ENCODE measurements around the gene GMEB2. TPM values are rescaled to one million over a fixed set of nuclear protein-coding genes. Genes with fewer than 3 reads are reported as not detected.

Gene GMEB2
- total and polyA plus RNA-seq, 10 of the 15 experiments (the other 5 are each of a cell fraction or from before 2014, with no cell fraction given) = 0.08 to 15.1 (median 6.9) TPM

DNA sequence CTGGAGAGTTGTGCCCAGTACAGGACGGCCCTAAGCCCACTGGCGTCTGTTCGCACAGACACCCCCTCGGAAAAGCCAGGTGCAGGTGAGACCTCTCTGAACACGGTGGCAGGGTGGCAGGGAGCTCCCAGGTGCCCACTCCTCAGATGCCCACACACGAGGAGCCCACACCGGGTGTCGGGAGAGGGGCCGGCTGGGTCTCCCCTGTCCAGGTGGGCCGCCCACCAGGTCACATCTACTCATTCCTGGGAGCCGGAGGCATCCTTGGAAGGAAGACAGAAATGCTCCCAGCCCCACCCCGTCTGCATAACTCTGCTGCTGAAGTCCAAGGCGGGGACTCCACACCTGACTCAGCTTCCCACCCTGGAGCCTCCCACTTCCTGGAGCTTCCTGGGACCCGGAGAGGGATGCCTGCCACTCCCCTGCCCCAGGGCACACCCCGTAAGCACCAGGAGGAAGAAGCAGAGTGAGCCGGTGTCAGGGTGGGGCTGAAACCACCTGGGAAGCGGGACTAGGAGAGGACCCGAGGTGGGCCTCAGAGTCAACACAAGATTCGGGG lies 81.9 kb downstream of the GMEB2 start:
- ChIA-PET CTCF (no interaction called here), SMC1A (ENCODE audit: uncharacterized antibody, unreplicated experiment) (no interaction called here), POLR2A (no interaction called here), RAD21 (ENCODE audit: unreplicated experiment) (interaction anchor here (1.6 kb wide), 1 partner anchor 7 kb away, joined by 4 read pairs; no protein-coding TSS in a partner anchor)
- Histone ChIP-seq H3K4me3 (no peak overlapping the region), H3K36me3 (ENCODE audit: control insufficient read depth in 2 of 2, insufficient read depth in 2 of 2, low read length in 1 of 2) (no peaks in the 10 kb centered on the region), H3K9me3 (replicated peaks; ENCODE audit: control insufficient read depth, insufficient read depth, low read length) (no peaks in the 10 kb centered on the region), H2AFZ (ENCODE audit: control insufficient read depth, low read depth, low read length) (no peak overlapping the region), H4K20me1 (ENCODE audit: control insufficient read depth, insufficient read depth) (no peaks in the 10 kb centered on the region), H3K4me1 (ENCODE audit: control insufficient read depth, insufficient read depth, low read length) (peaks cover 12% of the 10 kb centered on the region; the same call in 1 of the 2 replicates), H3K79me2 (ENCODE audit: control insufficient read depth, insufficient read depth, low read length) (no peaks in the 10 kb centered on the region), H3K9ac (ENCODE audit: control insufficient read depth, insufficient read depth, low read length) (no peak overlapping the region), H3K27ac (ENCODE audit: control insufficient read depth, insufficient read depth) (no peak overlapping the region), H3K4me2 (ENCODE audit: control insufficient read depth, insufficient read depth) (no peak overlapping the region), H3K27me3 (replicated peaks in 1 of 2; ENCODE audit: control insufficient read depth in 2 of 2, insufficient read depth in 2 of 2, low read length in 1 of 2) (no peaks in the 10 kb centered on the region; a peak in 1 of 4 replicates)
- FAIRE-seq (no peak), ATAC-seq (no peak), DNase-seq (ENCODE audit: low read depth, low spot score) (no peak)
- intact Hi-C loops (cut with micrococcal nuclease; ENCODE audit: unreplicated experiment) = no loop called here
- BruUV-seq (replicated peaks) = no TSS peak
- in situ Hi-C loops (cut with MboI) = no loop called here
- 35% methylated on average over 18 of the region's 19 CpGs for whole genome bisulfite sequencing (ENCODE audit: insufficient coverage, insufficient replicate concordance, low lambda C conversion rate, missing lambda C conversion rate)
- TF ChIP-seq SPI1 (IDR thresholded peaks at IDR 0.05; ENCODE audit: borderline replicate concordance, insufficient read depth, low read depth, low read length) = no peak
- TF ChIP-seq ZBED1 (IDR thresholded peaks at IDR 0.05; ENCODE audit: borderline replicate concordance) = no peak
- TF ChIP-seq, protein P1, sequence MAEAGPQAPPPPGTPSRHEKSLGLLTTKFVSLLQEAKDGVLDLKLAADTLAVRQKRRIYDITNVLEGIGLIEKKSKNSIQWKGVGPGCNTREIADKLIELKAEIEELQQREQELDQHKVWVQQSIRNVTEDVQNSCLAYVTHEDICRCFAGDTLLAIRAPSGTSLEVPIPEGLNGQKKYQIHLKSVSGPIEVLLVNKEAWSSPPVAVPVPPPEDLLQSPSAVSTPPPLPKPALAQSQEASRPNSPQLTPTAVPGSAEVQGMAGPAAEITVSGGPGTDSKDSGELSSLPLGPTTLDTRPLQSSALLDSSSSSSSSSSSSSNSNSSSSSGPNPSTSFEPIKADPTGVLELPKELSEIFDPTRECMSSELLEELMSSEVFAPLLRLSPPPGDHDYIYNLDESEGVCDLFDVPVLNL (IDR thresholded peaks at IDR 0.05; ENCODE audit: low read depth, low read length) = no peak
- TF ChIP-seq, protein P2, sequence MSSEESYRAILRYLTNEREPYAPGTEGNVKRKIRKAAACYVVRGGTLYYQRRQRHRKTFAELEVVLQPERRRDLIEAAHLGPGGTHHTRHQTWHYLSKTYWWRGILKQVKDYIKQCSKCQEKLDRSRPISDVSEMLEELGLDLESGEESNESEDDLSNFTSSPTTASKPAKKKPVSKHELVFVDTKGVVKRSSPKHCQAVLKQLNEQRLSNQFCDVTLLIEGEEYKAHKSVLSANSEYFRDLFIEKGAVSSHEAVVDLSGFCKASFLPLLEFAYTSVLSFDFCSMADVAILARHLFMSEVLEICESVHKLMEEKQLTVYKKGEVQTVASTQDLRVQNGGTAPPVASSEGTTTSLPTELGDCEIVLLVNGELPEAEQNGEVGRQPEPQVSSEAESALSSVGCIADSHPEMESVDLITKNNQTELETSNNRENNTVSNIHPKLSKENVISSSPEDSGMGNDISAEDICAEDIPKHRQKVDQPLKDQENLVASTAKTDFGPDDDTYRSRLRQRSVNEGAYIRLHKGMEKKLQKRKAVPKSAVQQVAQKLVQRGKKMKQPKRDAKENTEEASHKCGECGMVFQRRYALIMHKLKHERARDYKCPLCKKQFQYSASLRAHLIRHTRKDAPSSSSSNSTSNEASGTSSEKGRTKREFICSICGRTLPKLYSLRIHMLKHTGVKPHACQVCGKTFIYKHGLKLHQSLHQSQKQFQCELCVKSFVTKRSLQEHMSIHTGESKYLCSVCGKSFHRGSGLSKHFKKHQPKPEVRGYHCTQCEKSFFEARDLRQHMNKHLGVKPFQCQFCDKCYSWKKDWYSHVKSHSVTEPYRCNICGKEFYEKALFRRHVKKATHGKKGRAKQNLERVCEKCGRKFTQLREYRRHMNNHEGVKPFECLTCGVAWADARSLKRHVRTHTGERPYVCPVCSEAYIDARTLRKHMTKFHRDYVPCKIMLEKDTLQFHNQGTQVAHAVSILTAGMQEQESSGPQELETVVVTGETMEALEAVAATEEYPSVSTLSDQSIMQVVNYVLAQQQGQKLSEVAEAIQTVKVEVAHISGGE (CRISPR knock-in tag; IDR thresholded peaks at IDR 0.05) = no peak
- TF ChIP-seq, protein P3, sequence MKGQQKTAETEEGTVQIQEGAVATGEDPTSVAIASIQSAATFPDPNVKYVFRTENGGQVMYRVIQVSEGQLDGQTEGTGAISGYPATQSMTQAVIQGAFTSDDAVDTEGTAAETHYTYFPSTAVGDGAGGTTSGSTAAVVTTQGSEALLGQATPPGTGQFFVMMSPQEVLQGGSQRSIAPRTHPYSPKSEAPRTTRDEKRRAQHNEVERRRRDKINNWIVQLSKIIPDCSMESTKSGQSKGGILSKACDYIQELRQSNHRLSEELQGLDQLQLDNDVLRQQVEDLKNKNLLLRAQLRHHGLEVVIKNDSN (IDR thresholded peaks at IDR 0.05; ENCODE audit: borderline replicate concordance, extremely low read length, insufficient read depth, low read depth, low read length) = no peak
- no peak for TF ChIP-seq ZNF274 (IDR thresholded peaks at IDR 0.05; ENCODE audit: insufficient read depth, insufficient read length)
- TF ChIP-seq KLF5 (IDR thresholded peaks at IDR 0.05; ENCODE audit: partially characterized antibody) = no peak
- TF ChIP-seq CBX3 (IDR thresholded peaks at IDR 0.05; ENCODE audit: borderline replicate concordance, low read depth) = no peak
- no peak for TF ChIP-seq BMI1 (IDR thresholded peaks at IDR 0.05; ENCODE audit: borderline replicate concordance)
- TF ChIP-seq, protein P4, sequence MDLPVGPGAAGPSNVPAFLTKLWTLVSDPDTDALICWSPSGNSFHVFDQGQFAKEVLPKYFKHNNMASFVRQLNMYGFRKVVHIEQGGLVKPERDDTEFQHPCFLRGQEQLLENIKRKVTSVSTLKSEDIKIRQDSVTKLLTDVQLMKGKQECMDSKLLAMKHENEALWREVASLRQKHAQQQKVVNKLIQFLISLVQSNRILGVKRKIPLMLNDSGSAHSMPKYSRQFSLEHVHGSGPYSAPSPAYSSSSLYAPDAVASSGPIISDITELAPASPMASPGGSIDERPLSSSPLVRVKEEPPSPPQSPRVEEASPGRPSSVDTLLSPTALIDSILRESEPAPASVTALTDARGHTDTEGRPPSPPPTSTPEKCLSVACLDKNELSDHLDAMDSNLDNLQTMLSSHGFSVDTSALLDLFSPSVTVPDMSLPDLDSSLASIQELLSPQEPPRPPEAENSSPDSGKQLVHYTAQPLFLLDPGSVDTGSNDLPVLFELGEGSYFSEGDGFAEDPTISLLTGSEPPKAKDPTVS (IDR thresholded peaks at IDR 0.05; ENCODE audit: low read depth, low read length) = no peak
